Measurements from ENCODE around the gene ARHGAP9. TPM values are rescaled to one million over a fixed set of nuclear protein-coding genes. Genes with fewer than 3 reads are reported as not detected.

ARHGAP9 gene
- total RNA-seq, 1 experiment from 2014 or later, result 3.6 TPM

DNA sequence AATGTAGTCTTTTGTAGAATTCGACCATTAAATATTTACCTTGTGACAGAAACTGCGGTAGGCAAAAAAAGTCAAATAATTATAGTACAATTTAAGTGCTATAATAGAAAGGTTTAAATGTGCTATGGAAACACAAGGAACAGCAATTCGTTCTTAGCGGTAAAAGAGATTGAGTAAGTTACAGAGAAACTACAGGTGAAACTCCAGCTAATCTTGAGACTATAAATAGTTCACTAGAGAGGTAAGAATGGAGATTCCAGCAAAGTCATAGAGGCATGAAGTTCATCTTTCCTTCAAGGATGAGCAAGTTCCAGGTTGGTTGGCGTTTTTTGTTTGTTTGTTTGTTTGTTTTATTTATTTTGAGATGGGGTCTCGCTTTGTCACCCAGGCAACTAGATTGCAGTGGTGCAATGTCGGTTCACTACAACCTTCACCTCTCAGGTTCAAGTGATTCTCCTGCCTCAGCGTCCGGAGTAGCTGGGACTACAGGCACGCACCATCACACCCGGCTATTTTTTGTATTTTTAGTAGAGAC is 47.9 kb downstream of the ARHGAP9 start:
- Mint-ChIP-seq H3K4me1 (peaks cover 25% of the 10 kb centered on the region), H3K27ac (peak overlapping the region; percentile 88), H3K4me3 (peak overlapping the region; percentile 79), H3K36me3 (no peaks in the 10 kb centered on the region), H3K27me3 (ENCODE audit: low read depth) (no peaks in the 10 kb centered on the region; the same call in 1 of the 2 replicates), H3K9me3 (no peaks in the 10 kb centered on the region)
- ChIA-PET CTCF (interaction anchor here (1.0 to 4.1 kb wide), 3 partner anchors 21 to 161 kb away, joined by 3 to 18 read pairs (median 3); partner anchors contain the start of gene INHBE), POLR2A (no interaction called here)
- DNase-seq (ENCODE audit: low spot score), result no peak
- no peak for ATAC-seq
- TF ChIP-seq KAT7 (CRISPR knock-in tag; IDR thresholded peaks at IDR 0.05; ENCODE audit: borderline replicate concordance) (no peak), CREB1 (CRISPR knock-in tag; IDR thresholded peaks at IDR 0.05) (no peak), CBFB (CRISPR knock-in tag; IDR thresholded peaks at IDR 0.05; ENCODE audit: low read depth) (no peak), ZNF232 (CRISPR knock-in tag; IDR thresholded peaks at IDR 0.05) (0 out of 2 replicates have a peak, but pooled peaks have one; percentile 7)
- TF ChIP-seq, protein P1, sequence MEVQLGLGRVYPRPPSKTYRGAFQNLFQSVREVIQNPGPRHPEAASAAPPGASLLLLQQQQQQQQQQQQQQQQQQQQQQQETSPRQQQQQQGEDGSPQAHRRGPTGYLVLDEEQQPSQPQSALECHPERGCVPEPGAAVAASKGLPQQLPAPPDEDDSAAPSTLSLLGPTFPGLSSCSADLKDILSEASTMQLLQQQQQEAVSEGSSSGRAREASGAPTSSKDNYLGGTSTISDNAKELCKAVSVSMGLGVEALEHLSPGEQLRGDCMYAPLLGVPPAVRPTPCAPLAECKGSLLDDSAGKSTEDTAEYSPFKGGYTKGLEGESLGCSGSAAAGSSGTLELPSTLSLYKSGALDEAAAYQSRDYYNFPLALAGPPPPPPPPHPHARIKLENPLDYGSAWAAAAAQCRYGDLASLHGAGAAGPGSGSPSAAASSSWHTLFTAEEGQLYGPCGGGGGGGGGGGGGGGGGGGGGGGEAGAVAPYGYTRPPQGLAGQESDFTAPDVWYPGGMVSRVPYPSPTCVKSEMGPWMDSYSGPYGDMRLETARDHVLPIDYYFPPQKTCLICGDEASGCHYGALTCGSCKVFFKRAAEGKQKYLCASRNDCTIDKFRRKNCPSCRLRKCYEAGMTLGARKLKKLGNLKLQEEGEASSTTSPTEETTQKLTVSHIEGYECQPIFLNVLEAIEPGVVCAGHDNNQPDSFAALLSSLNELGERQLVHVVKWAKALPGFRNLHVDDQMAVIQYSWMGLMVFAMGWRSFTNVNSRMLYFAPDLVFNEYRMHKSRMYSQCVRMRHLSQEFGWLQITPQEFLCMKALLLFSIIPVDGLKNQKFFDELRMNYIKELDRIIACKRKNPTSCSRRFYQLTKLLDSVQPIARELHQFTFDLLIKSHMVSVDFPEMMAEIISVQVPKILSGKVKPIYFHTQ (CRISPR knock-in tag; IDR thresholded peaks at IDR 0.05), result no peak
- TF ChIP-seq, protein P2, sequence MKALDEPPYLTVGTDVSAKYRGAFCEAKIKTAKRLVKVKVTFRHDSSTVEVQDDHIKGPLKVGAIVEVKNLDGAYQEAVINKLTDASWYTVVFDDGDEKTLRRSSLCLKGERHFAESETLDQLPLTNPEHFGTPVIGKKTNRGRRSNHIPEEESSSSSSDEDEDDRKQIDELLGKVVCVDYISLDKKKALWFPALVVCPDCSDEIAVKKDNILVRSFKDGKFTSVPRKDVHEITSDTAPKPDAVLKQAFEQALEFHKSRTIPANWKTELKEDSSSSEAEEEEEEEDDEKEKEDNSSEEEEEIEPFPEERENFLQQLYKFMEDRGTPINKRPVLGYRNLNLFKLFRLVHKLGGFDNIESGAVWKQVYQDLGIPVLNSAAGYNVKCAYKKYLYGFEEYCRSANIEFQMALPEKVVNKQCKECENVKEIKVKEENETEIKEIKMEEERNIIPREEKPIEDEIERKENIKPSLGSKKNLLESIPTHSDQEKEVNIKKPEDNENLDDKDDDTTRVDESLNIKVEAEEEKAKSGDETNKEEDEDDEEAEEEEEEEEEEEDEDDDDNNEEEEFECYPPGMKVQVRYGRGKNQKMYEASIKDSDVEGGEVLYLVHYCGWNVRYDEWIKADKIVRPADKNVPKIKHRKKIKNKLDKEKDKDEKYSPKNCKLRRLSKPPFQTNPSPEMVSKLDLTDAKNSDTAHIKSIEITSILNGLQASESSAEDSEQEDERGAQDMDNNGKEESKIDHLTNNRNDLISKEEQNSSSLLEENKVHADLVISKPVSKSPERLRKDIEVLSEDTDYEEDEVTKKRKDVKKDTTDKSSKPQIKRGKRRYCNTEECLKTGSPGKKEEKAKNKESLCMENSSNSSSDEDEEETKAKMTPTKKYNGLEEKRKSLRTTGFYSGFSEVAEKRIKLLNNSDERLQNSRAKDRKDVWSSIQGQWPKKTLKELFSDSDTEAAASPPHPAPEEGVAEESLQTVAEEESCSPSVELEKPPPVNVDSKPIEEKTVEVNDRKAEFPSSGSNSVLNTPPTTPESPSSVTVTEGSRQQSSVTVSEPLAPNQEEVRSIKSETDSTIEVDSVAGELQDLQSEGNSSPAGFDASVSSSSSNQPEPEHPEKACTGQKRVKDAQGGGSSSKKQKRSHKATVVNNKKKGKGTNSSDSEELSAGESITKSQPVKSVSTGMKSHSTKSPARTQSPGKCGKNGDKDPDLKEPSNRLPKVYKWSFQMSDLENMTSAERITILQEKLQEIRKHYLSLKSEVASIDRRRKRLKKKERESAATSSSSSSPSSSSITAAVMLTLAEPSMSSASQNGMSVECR (CRISPR knock-in tag; IDR thresholded peaks at IDR 0.05; ENCODE audit: borderline replicate concordance), result no peak
- TF ChIP-seq, protein P3, sequence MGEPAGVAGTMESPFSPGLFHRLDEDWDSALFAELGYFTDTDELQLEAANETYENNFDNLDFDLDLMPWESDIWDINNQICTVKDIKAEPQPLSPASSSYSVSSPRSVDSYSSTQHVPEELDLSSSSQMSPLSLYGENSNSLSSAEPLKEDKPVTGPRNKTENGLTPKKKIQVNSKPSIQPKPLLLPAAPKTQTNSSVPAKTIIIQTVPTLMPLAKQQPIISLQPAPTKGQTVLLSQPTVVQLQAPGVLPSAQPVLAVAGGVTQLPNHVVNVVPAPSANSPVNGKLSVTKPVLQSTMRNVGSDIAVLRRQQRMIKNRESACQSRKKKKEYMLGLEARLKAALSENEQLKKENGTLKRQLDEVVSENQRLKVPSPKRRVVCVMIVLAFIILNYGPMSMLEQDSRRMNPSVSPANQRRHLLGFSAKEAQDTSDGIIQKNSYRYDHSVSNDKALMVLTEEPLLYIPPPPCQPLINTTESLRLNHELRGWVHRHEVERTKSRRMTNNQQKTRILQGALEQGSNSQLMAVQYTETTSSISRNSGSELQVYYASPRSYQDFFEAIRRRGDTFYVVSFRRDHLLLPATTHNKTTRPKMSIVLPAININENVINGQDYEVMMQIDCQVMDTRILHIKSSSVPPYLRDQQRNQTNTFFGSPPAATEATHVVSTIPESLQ (CRISPR knock-in tag; IDR thresholded peaks at IDR 0.05), result no peak
- TF ChIP-seq, protein P4, sequence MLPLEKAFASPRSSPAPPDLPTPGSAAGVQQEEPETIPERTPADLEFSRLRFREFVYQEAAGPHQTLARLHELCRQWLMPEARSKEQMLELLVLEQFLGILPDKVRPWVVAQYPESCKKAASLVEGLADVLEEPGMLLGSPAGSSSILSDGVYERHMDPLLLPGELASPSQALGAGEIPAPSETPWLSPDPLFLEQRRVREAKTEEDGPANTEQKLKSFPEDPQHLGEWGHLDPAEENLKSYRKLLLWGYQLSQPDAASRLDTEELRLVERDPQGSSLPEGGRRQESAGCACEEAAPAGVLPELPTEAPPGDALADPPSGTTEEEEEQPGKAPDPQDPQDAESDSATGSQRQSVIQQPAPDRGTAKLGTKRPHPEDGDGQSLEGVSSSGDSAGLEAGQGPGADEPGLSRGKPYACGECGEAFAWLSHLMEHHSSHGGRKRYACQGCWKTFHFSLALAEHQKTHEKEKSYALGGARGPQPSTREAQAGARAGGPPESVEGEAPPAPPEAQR (CRISPR knock-in tag; IDR thresholded peaks at IDR 0.05), result no peak

DNA sequence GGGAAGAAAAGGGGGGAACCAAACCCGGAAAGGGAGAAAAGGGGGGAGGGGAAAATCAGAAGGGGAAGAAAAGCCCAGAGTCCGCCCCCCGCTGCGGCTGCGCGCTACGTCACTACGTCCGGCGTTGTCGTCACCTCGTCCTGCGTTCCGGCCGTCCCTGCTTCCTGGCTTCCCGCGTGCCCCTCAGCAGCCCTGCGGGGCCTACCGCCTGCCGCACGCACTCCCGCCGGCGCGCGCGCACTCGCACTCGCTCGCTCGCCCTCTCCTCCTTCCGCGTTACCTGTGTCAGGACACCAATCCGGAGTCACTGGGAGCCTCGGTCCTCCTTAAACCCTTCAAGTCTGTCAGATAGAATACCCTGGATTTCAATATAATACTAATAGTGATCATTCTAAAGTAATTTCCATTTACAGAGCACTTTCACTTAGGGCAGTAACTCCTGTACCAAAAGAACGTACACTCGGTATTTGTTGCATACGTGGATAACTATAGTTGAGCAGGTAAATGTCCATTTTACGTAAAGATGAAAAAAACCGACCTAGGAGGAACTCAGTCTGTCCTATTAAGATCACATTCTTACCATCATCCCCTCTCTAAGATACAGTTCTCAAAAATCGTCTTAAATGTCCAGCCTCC is 48.6 kb downstream of the ARHGAP9 start, which contains the start of gene R3HDM2:
Gene R3HDM2 (minus strand): TSS at position 113 of the 636 bp plus-strand sequence. CDS start 120,615 bp downstream, outside the sequence.
- ChIA-PET CTCF (interaction anchor here (1.3 to 1.9 kb wide), 2 partner anchors 28 to 123 kb away, joined by 5 to 13 read pairs; partner anchors contain the start of gene GLI1), POLR2A (no interaction called here)
- H3K4me1 Mint-ChIP-seq, result peaks cover 25% of the 10 kb centered on the region
- H3K9me3 Mint-ChIP-seq, result no peaks in the 10 kb centered on the region
- DNase-seq (ENCODE audit: low spot score) (peak; percentile 95), ATAC-seq (peak; percentile 92)
- peak within 1 kb of the TSS; percentile 96 for H3K27ac Mint-ChIP-seq
- no peaks in the 10 kb centered on the region for H3K36me3 Mint-ChIP-seq
- peak within 1 kb of the TSS; percentile 88 for H3K4me3 Mint-ChIP-seq
- H3K27me3 Mint-ChIP-seq (ENCODE audit: low read depth), result no peaks in the 10 kb centered on the region; the same call in 1 of the 2 replicates
- no peak for TF ChIP-seq MXD4 (CRISPR knock-in tag; IDR thresholded peaks at IDR 0.05; ENCODE audit: borderline replicate concordance)
- TF ChIP-seq, protein P5, sequence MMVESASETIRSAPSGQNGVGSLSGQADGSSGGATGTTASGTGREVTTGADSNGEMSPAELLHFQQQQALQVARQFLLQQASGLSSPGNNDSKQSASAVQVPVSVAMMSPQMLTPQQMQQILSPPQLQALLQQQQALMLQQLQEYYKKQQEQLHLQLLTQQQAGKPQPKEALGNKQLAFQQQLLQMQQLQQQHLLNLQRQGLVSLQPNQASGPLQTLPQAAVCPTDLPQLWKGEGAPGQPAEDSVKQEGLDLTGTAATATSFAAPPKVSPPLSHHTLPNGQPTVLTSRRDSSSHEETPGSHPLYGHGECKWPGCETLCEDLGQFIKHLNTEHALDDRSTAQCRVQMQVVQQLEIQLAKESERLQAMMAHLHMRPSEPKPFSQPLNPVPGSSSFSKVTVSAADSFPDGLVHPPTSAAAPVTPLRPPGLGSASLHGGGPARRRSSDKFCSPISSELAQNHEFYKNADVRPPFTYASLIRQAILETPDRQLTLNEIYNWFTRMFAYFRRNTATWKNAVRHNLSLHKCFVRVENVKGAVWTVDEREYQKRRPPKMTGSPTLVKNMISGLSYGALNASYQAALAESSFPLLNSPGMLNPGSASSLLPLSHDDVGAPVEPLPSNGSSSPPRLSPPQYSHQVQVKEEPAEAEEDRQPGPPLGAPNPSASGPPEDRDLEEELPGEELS (CRISPR knock-in tag; IDR thresholded peaks at IDR 0.05), result peak; percentile 83
- TF ChIP-seq NFATC4 (CRISPR knock-in tag; IDR thresholded peaks at IDR 0.05), result no peak
- TF ChIP-seq, protein P6, sequence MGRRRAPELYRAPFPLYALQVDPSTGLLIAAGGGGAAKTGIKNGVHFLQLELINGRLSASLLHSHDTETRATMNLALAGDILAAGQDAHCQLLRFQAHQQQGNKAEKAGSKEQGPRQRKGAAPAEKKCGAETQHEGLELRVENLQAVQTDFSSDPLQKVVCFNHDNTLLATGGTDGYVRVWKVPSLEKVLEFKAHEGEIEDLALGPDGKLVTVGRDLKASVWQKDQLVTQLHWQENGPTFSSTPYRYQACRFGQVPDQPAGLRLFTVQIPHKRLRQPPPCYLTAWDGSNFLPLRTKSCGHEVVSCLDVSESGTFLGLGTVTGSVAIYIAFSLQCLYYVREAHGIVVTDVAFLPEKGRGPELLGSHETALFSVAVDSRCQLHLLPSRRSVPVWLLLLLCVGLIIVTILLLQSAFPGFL (CRISPR knock-in tag; IDR thresholded peaks at IDR 0.05; ENCODE audit: borderline replicate concordance), result no peak
- TF ChIP-seq, protein P7, sequence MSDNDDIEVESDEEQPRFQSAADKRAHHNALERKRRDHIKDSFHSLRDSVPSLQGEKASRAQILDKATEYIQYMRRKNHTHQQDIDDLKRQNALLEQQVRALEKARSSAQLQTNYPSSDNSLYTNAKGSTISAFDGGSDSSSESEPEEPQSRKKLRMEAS (CRISPR knock-in tag; IDR thresholded peaks at IDR 0.05), result peak; percentile 96
- TF ChIP-seq GTF2I (CRISPR knock-in tag; conservative IDR thresholded peaks at IDR 0.05), result no peak
- TF ChIP-seq ZNF232 (CRISPR knock-in tag; IDR thresholded peaks at IDR 0.05), result 0 out of 2 replicates have a peak, but pooled peaks have one; percentile 8
- TF ChIP-seq CREM (CRISPR knock-in tag; IDR thresholded peaks at IDR 0.05), result peak; percentile 85; the same call in 1 of the 2 replicates
- TF ChIP-seq, protein P8, sequence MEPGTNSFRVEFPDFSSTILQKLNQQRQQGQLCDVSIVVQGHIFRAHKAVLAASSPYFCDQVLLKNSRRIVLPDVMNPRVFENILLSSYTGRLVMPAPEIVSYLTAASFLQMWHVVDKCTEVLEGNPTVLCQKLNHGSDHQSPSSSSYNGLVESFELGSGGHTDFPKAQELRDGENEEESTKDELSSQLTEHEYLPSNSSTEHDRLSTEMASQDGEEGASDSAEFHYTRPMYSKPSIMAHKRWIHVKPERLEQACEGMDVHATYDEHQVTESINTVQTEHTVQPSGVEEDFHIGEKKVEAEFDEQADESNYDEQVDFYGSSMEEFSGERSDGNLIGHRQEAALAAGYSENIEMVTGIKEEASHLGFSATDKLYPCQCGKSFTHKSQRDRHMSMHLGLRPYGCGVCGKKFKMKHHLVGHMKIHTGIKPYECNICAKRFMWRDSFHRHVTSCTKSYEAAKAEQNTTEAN (CRISPR knock-in tag; IDR thresholded peaks at IDR 0.05), result 0 out of 2 replicates have a peak, but pooled peaks have one; percentile 42
